ENCODE results near the gene KIAA1217.
A peak's percentile ranks its signal among the peaks of the same experiment; 100 is the strongest.

KIAA1217 gene

GRCh38 chr10:24483701-24484100 lies 274.8 kb downstream of the KIAA1217 start:
- Histone ChIP-seq H3K79me2 (ENCODE audit: insufficient read depth, low read length) (no peaks in the 10 kb centered on the region), H3F3A (ENCODE audit: low read depth) (no peaks in the 10 kb centered on the region), H3K36me3 (ENCODE audit: insufficient read depth, low read length) (no peaks in the 10 kb centered on the region; the same call in 1 of the 2 replicates), H3K4me1 (ENCODE audit: insufficient read depth, low read length, poor library complexity, severe bottlenecking) (peaks cover 13% of the 10 kb centered on the region), H3K4me3 (ENCODE audit: low read length, poor library complexity, severe bottlenecking) (no peak overlapping the region), H3K9me2 (replicated peaks; ENCODE audit: low read depth, low read length) (no peaks in the 10 kb centered on the region), H2AFZ (ENCODE audit: low read length) (0 out of 2 replicates have a peak overlapping the region, but pooled peaks have one; percentile 17), H4K20me1 (ENCODE audit: insufficient read depth, low read length, poor library complexity, severe bottlenecking) (no peaks in the 10 kb centered on the region), H3K27me3 (ENCODE audit: insufficient read depth, low read length, poor library complexity, severe bottlenecking) (no peaks in the 10 kb centered on the region), H3K9ac (ENCODE audit: low read depth, low read length, poor library complexity, severe bottlenecking) (no peak overlapping the region), H3K9me3 (ENCODE audit: insufficient read depth, low read depth, low read length) (0 out of 2 replicates have a peak, but pooled peaks cover 3% of the 10 kb centered on the region), H3K4me2 (ENCODE audit: low read depth, low read length, poor library complexity, severe bottlenecking) (peak overlapping the region; percentile 44)
- TF ChIP-seq CTCF (conservative IDR thresholded peaks at IDR 0.05; ENCODE audit: low read length), result no peak
- no peak for TF ChIP-seq EZH2phosphoT487 (IDR thresholded peaks at IDR 0.05; ENCODE audit: borderline replicate concordance)

GRCh38 chr10:24484771-24485170 lies 275.8 kb downstream of the KIAA1217 start:
- no peaks in the 10 kb centered on the region; the same call in 1 of the 2 replicates for H3K36me3 ChIP-seq (ENCODE audit: insufficient read depth, low read length)
- no peak overlapping the region for H3K4me2 ChIP-seq (ENCODE audit: low read depth, low read length, poor library complexity, severe bottlenecking)
- no peak overlapping the region for H3K9ac ChIP-seq (ENCODE audit: low read depth, low read length, poor library complexity, severe bottlenecking)
- H3K4me3 ChIP-seq (ENCODE audit: low read length, poor library complexity, severe bottlenecking), result no peak overlapping the region
- no peaks in the 10 kb centered on the region for H3K79me2 ChIP-seq (ENCODE audit: insufficient read depth, low read length)
- no peaks in the 10 kb centered on the region for H3F3A ChIP-seq (ENCODE audit: low read depth)
- peaks cover 12% of the 10 kb centered on the region for H3K4me1 ChIP-seq (ENCODE audit: insufficient read depth, low read length, poor library complexity, severe bottlenecking)
- H3K9me3 ChIP-seq (ENCODE audit: insufficient read depth, low read depth, low read length), result no peaks in the 10 kb centered on the region
- H4K20me1 ChIP-seq (ENCODE audit: insufficient read depth, low read length, poor library complexity, severe bottlenecking), result no peaks in the 10 kb centered on the region
- no peaks in the 10 kb centered on the region for H3K9me2 ChIP-seq (replicated peaks; ENCODE audit: low read depth, low read length)
- no peaks in the 10 kb centered on the region for H3K27me3 ChIP-seq (ENCODE audit: insufficient read depth, low read length, poor library complexity, severe bottlenecking)
- TF ChIP-seq EZH2phosphoT487 (IDR thresholded peaks at IDR 0.05; ENCODE audit: borderline replicate concordance) (no peak), CTCF (conservative IDR thresholded peaks at IDR 0.05; ENCODE audit: low read length) (no peak)
- H2AFZ ChIP-seq (ENCODE audit: low read length), result no peak overlapping the region

GRCh38 chr10:24485304-24485703 lies 276.4 kb downstream of the KIAA1217 start:
- H3K27me3 ChIP-seq (ENCODE audit: insufficient read depth, low read length, poor library complexity, severe bottlenecking), result no peaks in the 10 kb centered on the region
- H3K4me1 ChIP-seq (ENCODE audit: insufficient read depth, low read length, poor library complexity, severe bottlenecking), result peaks cover 8% of the 10 kb centered on the region
- H3K9me3 ChIP-seq (ENCODE audit: insufficient read depth, low read depth, low read length), result no peaks in the 10 kb centered on the region
- H3K79me2 ChIP-seq (ENCODE audit: insufficient read depth, low read length), result no peaks in the 10 kb centered on the region
- no peak overlapping the region for H3K4me3 ChIP-seq (ENCODE audit: low read length, poor library complexity, severe bottlenecking)
- H4K20me1 ChIP-seq (ENCODE audit: insufficient read depth, low read length, poor library complexity, severe bottlenecking), result no peaks in the 10 kb centered on the region
- no peak overlapping the region for H3K4me2 ChIP-seq (ENCODE audit: low read depth, low read length, poor library complexity, severe bottlenecking)
- no peak overlapping the region for H2AFZ ChIP-seq (ENCODE audit: low read length)
- H3K36me3 ChIP-seq (ENCODE audit: insufficient read depth, low read length), result no peaks in the 10 kb centered on the region; the same call in 1 of the 2 replicates
- no peak overlapping the region for H3K9ac ChIP-seq (ENCODE audit: low read depth, low read length, poor library complexity, severe bottlenecking)
- no peaks in the 10 kb centered on the region for H3F3A ChIP-seq (ENCODE audit: low read depth)
- TF ChIP-seq EZH2phosphoT487 (IDR thresholded peaks at IDR 0.05; ENCODE audit: borderline replicate concordance), result no peak
- TF ChIP-seq CTCF (conservative IDR thresholded peaks at IDR 0.05; ENCODE audit: low read length), result no peak
- H3K9me2 ChIP-seq (replicated peaks; ENCODE audit: low read depth, low read length), result no peaks in the 10 kb centered on the region
